NCI-H1048 (cell line): ENCODE data around the gene RNF151.
"Not testable (repeated sequence)": the region's sequence is repeated elsewhere in the genome, so short reads cannot be mapped to it uniquely, and the experiment has no call there.

ENCODE experiments used
- DNase-seq: peaks from one replicate; lab custom pipeline; 2025; lab: John Stamatoyannopoulos, UW

RNF151 gene

DNA sequence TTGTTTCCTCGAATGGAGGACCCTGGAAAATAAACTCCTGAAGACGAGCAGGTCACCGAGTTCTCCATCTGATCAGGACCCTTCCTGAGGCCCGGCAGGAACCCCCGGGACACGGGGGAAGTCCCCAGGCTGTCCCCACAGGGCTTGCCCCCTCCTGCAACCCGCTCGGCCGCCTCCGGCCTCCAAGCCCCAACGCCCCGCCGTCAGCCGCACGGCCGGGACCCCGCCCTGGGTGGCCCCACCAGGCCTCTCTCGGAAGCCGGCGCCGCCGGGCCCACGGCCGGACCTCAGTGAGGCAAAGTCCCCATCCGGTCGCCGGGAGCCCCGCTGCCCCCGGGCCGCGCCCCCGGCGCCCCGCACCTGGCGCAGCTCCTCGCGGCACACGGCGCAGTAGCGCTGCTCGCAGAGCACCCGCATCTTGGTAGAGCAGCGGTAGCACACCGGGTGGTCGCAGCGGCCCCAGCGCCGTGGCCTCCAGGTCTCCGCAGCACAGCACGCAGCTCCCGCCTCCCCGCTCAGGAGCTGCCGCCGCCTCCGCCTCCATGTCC is 42.6 kb downstream of the RNF151 start:
- DNase-seq, result no peak

DNA sequence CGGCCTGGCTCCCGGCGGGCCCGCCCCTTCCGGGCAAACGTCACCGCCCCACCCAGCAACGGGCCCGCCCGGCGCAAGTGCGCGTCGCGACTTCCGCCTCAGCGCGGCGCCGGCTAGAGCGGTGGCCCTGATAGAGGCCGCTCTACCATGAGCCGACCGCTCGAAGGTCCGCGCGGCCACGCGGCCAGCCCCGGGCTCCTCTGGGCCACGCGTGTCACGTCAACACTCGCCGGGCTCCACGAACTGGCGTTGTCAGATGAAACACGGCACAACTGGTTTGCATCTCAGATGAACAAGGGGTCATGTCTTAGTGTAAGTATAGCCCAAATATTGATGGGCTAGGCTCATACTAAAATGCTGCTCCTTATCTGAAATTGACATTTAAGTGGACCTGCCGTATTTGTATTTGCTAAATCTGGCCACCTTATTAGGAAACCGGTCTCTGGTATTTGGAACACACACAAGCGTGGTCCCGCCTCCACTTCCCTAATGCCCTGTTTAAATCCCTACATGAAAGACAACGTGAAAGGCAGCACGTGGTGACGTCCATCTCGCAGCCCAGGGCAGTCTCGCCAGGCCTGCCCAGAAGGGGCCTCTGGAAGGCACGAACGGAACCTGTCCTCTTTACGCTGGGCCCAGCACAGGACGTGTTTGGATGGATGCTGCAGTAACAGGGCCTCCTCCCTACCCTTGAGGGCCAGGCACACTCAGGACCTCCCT is 43.3 kb downstream of the RNF151 start, which contains the start of gene ZNF598:
ZNF598 (minus strand) TSS at position 31 of the 720 bp plus-strand sequence.
- no peak for DNase-seq

DNA sequence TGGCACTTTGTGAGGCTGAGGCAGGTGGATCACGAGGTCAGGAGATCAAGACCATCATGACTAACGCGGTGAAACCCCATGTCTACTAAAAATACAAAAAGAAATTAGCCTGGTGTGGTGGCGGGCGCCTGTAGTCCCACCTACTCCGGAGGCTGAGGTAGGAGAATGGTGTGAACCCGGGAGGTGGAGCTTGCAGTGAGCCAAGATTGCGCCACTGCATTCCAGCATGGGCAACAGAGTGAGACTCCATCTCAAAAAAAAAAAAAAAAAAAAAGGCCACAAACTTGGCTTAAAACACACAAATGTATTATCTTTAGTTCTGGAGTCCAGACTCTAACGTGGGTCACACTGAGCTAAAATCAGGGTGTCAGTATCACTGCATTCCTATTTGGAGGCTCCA is 45.1 kb downstream of the RNF151 start:
- not testable (repeated sequence) for DNase-seq

GRCh38 chr16:2013527-2013926 is 46.9 kb downstream of the RNF151 start:
- no peak for DNase-seq

DNA sequence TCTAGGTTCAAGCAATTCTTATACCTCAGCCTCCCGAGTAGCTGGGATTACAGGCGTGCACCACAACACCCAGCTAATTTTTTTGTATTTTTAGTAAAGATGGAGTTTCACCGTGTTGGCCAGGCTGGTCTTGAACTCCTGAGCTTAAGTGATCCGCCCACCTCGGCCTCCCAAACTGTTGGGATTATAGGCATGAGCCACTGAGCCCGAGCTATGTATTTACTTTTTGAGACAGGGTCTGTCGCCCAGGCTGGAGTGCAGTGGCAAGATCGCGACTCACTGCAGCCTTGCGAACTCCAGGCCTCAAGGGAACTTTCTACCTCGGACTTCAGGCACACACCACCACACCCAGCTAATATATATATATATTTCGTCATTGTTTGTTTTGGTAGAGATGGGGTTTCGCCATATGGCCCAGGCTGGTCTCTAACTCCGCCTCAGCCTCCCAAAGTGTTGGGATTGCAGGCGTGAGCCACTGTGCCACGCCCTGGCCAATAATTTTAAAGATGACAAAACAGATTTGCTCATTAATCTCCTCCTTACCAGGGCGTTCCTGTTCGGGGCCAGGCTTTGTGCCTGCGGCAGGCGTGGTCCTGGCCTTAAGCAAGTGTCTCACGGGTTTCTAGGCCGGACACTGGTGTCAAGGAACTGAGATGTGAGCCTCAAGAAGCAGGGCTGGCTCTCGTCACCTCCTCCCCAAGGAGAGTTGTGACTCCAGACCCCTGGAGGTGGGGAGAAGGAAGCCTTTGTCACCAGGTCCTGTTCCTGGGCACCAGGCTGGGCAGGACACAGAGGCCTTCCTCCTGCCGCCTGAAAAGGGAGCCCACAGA is 48.7 kb downstream of the RNF151 start:
- no peak for DNase-seq

GRCh38 chr16:2015947-2016208 is 49.2 kb downstream of the RNF151 start:
- no peak for DNase-seq

DNA sequence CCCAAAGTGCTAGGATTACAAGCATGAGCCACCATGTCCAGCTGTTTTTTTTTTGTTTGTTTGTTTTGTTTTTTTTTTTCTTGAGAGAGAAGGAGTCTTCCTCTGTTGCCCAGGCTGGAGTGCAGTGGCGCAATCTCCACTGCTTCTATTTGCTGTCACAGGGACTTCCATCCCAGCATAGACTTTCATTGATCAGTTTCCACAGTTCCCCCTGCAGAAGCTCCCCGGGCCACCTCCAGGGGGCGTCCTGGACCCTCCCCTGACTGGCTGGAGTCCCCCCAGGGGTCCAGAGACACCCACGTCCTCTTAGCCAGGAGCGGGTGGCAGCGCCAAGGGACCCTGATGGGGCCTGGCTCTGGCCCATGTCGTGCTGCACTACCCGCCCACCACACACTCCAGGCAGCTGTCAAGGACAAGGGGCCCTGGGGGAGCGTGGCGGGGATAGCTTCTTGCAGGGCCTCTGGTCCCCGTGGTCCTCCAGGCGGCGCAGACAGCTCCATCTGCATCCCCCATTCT is 49.8 kb downstream of the RNF151 start:
- no peak for DNase-seq
